Sigmoid colon (tissue), 7 donors: ENCODE results near the gene HTRA3. TPM values are rescaled to one million over a fixed set of nuclear protein-coding genes. Genes with fewer than 3 reads are reported as not detected.

Source experiments
- DNase-seq: peaks from one replicate; pipeline ENCODE4 v3.0.0-alpha.2; 2019
- H3K27ac ChIP-seq, 4 donors: fragments of 200-600 bp; sonication (generic); one replicate each; pipeline ENCODE4 v1.5.1; 2016 to 2019; ENCODE audit warnings: mild to moderate bottlenecking in 1 of 4
- H3K27me3 ChIP-seq, 3 donors: fragments of 200-600 bp; sonication (generic); one replicate each; pipeline ENCODE4 v1.5.1; 2019; ENCODE audit warnings: mild to moderate bottlenecking in 1 of 3
- H3K36me3 ChIP-seq, 4 donors: fragments of 200-600 bp; sonication (generic); one replicate each; pipeline ENCODE4 v1.5.1; 2016 to 2019
- H3K4me1 ChIP-seq, 4 donors: fragments of 200-600 bp; sonication (generic); one replicate each; pipeline ENCODE4 v1.5.1; 2017 to 2019
- H3K4me3 ChIP-seq, 4 donors: fragments of 200-600 bp; sonication (generic); one replicate each; pipeline ENCODE4 v1.5.1; 2017 to 2019; ENCODE audit warnings: mild to moderate bottlenecking in 2 of 4, moderate library complexity in 1 of 4
- H3K9me3 ChIP-seq, 4 donors: fragments of 200-600 bp in 3 of 4; sonication (generic) in 3 of 4; one replicate each; pipeline versions ENCODE4 v1.5.1 to v1.6.1; 2013 to 2019
- EP300 ChIP-seq, 4 donors: sonication (generic); formaldehyde crosslinking; IDR thresholded peaks; one replicate each; pipeline ENCODE4 v1.6.1; 2017; ENCODE audit warnings: antibody characterized with exemption in 4 of 4
- POLR2A ChIP-seq, 2 donors: fragments of 450-650 bp; IDR thresholded peaks; one replicate each; pipeline ENCODE4 v1.6.1; 2016; ENCODE audit warnings: antibody characterized with exemption in 2 of 2, mild to moderate bottlenecking in 2 of 2, moderate library complexity in 2 of 2
- POLR2AphosphoS5 ChIP-seq, 4 donors: sonication (generic); formaldehyde crosslinking; IDR thresholded peaks; one replicate each; pipeline ENCODE4 v1.6.1; 2017; ENCODE audit warnings: antibody characterized with exemption in 4 of 4
- WGBS, 2 donors: extraction: QIAGEN DNeasy Blood & Tissue Kit; methylation state at CpG; one replicate each; pipeline ENCODE4 v1.1.7; 2013; 5-methylcytosine and 5-hydroxymethylcytosine counted together
- intact Hi-C: fragments of 100-400 bp; cut with DNase I; formaldehyde crosslinking; loops from one replicate; pipeline ENCODE4 v1.15.1; 2023
- polyA plus RNA-seq, 3 donors: library from polyadenylated mRNA; stranded (reverse); fragments of 200-250 nt; gene quantifications; one replicate each; pipeline ENCODE4 v1.2.3, GENCODE V29; 2013
- total RNA-seq, 4 donors: library from RNA; depleted of rRNA; stranded (reverse); fragments of >200 nt; gene quantifications; one replicate each; pipeline ENCODE4 v1.1.0, GENCODE V29; 2016
- TF ChIP-seq, protein P1 (sequence below), 4 experiments: fragments of 450-650 bp in 3 of 4; fragments of 200-600 bp in 1 of 4; IDR thresholded peaks; one replicate each; pipeline ENCODE4 v1.5.1; 2016 to 2019; ENCODE audit warnings: antibody characterized with exemption in 4 of 4, mild to moderate bottlenecking in 3 of 4, moderate library complexity in 2 of 4
- donor health status: healthy with polysubstance abuse.
- donor health status: Bipolar disorder and iron deficiency.
- donor health status: healthy.

HTRA3 gene
- total and polyA plus RNA-seq, 7 donors = 1.2 to 49.6 (median 14.5) TPM

DNA sequence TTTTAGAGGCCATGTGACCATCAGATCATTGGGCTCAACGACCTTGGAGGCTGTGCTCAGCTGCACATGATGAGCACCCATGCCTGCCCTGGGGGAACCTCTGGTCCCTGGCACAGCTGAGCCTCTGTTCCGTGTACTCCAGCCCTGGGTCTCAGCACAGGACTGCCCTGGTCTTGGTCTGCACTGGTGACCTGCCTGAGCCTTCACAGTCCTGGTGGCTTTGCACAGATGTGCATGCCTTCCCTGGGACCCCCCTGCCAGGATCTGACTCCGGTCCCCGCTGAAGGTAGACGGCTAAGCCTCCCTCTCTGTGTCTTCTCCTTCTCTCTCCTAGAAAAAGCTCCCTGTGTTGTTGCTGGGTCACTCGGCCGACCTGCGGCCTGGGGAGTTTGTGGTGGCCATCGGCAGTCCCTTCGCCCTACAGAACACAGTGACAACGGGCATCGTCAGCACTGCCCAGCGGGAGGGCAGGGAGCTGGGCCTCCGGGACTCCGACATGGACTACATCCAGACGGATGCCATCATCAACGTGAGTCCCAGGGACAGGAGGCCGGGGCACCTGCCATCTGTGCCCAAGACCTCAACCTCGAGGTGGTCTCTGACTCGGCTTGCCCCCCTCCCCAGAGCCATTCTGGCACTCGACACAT lies 21.6 kb downstream of the HTRA3 start:
- DNase-seq = peak; percentile 51
- peaks cover 0 to 28% (median 5%) of the 10 kb centered on the region in 4 donors for H3K36me3 ChIP-seq
- H3K4me1 ChIP-seq = peaks cover 0 to 8% (median 4%) of the 10 kb centered on the region in 4 donors
- H3K9me3 ChIP-seq = no peaks in the 10 kb centered on the region
- H3K27ac ChIP-seq = no peak overlapping the region
- no peak for TF ChIP-seq POLR2A (IDR thresholded peaks at IDR 0.05)
- no peak for TF ChIP-seq EP300 (IDR thresholded peaks at IDR 0.05)
- no peak for TF ChIP-seq POLR2AphosphoS5 (IDR thresholded peaks at IDR 0.05)
- 76 to 86% methylated on average over 21 of the region's 21 CpGs for WGBS, 2 donors
- H3K27me3 ChIP-seq = no peaks in the 10 kb centered on the region
- intact Hi-C loops = no loop called here
- H3K4me3 ChIP-seq = no peak overlapping the region

DNA sequence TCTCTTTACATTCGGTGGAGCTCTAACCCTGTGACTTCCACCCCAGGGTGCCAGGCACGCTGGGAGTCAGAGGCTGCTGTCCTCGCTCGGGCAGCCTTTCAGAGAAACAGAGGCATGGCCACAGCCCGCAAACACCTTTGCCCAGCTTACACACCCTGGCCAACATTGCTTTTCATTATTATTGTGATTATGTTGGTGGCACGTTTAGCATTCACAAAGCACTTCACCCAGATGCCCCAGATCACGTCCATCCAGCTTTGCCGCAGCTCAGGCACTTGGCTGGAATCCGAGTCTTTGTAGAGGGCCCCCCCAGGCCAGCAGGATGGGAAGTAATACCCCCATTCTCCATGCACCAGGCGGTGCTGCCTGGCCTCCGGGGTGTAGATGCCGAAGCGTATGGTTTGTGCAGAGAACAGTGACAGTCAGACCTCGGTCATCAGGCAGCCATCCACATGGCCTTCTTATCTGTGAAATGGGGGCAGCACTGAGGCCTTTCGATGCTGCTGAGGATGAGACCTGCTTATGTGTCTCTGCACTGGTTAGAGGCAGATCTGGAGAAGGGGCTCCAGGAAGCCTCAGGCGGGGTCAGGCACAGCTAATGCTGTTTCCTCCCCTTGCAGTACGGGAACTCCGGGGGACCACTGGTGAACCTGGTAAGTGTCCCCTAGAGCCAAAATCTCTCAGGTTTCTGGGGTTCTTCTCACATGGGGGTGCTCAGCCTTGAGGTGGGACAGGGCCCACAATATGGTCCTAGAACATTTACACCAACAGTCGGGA lies 22.3 kb downstream of the HTRA3 start:
- intact Hi-C loops = no loop called here
- Histone ChIP-seq H3K4me3 (no peak overlapping the region), H3K36me3 (peaks cover 0 to 31% (median 5%) of the 10 kb centered on the region in 4 donors), H3K4me1 (peaks cover 0 to under 1% (median 0%) of the 10 kb centered on the region in 4 donors), H3K27me3 (no peaks in the 10 kb centered on the region), H3K9me3 (no peaks in the 10 kb centered on the region), H3K27ac (no peak overlapping the region)
- TF ChIP-seq POLR2A (IDR thresholded peaks at IDR 0.05) = no peak
- TF ChIP-seq, protein P1, sequence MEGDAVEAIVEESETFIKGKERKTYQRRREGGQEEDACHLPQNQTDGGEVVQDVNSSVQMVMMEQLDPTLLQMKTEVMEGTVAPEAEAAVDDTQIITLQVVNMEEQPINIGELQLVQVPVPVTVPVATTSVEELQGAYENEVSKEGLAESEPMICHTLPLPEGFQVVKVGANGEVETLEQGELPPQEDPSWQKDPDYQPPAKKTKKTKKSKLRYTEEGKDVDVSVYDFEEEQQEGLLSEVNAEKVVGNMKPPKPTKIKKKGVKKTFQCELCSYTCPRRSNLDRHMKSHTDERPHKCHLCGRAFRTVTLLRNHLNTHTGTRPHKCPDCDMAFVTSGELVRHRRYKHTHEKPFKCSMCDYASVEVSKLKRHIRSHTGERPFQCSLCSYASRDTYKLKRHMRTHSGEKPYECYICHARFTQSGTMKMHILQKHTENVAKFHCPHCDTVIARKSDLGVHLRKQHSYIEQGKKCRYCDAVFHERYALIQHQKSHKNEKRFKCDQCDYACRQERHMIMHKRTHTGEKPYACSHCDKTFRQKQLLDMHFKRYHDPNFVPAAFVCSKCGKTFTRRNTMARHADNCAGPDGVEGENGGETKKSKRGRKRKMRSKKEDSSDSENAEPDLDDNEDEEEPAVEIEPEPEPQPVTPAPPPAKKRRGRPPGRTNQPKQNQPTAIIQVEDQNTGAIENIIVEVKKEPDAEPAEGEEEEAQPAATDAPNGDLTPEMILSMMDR (IDR thresholded peaks at IDR 0.05) = no peak
- no peak for TF ChIP-seq EP300 (IDR thresholded peaks at IDR 0.05)
- no peak for TF ChIP-seq POLR2AphosphoS5 (IDR thresholded peaks at IDR 0.05)
- 82 to 90% methylated on average over 19 of the region's 19 CpGs for whole genome bisulfite sequencing, 2 donors
- peak; percentile 52 for DNase-seq

DNA sequence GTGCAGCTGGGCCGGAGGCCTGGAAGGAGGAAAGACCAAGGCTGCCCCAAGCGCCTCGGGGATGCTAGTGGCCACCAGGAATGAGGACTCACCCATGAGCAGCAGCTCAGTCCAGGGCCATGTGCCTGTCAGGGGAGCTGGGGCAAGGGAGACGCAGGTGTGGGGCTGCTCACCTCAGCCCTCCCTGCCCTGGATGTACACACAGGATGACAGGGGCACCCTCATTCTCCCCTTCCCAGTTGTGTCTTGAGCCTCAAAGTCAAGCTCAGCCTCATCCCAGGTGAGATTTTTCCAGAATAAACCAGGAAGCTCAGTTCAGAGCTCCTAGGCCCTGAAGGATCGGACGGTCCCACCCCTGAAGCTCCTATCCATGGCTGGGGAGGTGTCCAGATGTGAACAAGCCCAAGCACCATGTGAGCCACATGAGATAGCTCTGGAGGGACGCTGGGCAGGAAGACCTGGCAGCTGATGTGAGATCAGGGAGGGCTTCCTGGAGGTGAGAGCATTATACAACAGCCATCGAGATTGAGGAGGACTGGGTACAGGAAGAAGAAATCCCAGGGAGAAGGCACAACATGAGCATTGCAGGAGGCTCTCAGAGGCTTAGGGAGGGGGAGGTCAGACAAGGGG lies 23.0 kb downstream of the HTRA3 start:
- H3K4me3 ChIP-seq = no peak overlapping the region
- 74 to 86% methylated on average over 8 of the region's 8 CpGs for WGBS, 2 donors
- intact Hi-C loops = no loop called here
- H3K9me3 ChIP-seq = no peaks in the 10 kb centered on the region
- H3K27ac ChIP-seq = no peak overlapping the region
- peak; percentile 30 for DNase-seq
- no peaks in the 10 kb centered on the region for H3K27me3 ChIP-seq
- no peak for TF ChIP-seq POLR2A (IDR thresholded peaks at IDR 0.05)
- no peak for TF ChIP-seq POLR2AphosphoS5 (IDR thresholded peaks at IDR 0.05)
- TF ChIP-seq EP300 (IDR thresholded peaks at IDR 0.05) = no peak
- TF ChIP-seq, protein P1 (IDR thresholded peaks at IDR 0.05) = no peak
- peaks cover 0 to 31% (median 5%) of the 10 kb centered on the region in 4 donors for H3K36me3 ChIP-seq
- no peaks in the 10 kb centered on the region for H3K4me1 ChIP-seq

DNA sequence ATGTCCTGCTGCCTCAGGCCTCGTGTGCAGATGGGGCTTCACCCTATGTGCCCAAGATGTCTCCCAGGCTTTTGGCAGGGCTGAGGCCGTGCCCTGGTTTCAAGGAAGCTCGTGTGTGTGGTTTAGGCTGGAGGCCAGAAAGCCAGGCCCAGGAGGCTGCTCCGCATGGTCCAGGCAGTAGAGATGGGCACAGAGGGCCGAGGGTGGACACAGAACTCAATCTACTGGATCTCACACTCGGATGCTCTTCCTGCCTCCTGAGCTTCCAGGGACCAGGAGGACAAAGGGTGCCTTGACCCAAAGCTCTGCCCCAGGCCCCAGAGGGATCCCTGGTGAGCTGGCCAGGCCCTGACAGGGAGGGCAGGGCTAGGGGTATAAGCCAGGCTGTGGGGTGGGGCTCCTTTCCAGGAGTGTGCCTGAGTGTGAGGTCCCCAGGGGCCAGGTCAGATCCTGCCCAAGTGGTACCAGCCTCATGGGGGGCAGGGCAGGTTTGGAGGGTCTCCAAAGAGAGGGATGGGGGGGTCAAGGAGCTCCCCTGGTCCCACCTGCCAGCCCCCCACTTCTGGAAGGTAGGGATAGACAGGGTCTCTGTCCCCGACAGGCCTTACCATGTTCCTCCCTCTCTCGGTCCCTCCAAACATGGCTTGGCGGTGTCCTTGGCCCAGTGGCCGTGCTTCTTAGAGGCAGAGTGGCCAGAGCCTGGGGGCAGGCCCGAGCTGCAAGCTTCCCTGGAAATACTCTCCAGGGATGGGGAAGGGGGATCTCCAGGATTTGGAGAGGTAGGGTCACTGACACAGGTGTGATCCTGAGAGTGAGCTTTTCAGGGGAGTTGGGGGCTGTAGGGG lies 23.8 kb downstream of the HTRA3 start:
- H3K9me3 ChIP-seq = no peaks in the 10 kb centered on the region
- WGBS, 2 donors = 62 to 85% methylated on average over 11 of the region's 11 CpGs
- intact Hi-C loops = no loop called here
- H3K4me3 ChIP-seq = no peak overlapping the region
- no peaks in the 10 kb centered on the region for H3K4me1 ChIP-seq
- TF ChIP-seq EP300 (IDR thresholded peaks at IDR 0.05) (no peak), POLR2AphosphoS5 (IDR thresholded peaks at IDR 0.05) (no peak), POLR2A (IDR thresholded peaks at IDR 0.05) (no peak)
- TF ChIP-seq, protein P1 (IDR thresholded peaks at IDR 0.05) = no peak
- peaks cover 0 to 31% (median 5%) of the 10 kb centered on the region in 4 donors for H3K36me3 ChIP-seq
- H3K27me3 ChIP-seq = no peaks in the 10 kb centered on the region
- DNase-seq = peak; percentile 53
- H3K27ac ChIP-seq = no peak overlapping the region
